NCI-H446 (cell line): ENCODE results near the gene PPP6R3.
A peak's percentile ranks its signal among the peaks of the same experiment; 100 is the strongest.

Experiments
- DNase-seq, 2 experiments: peaks; one replicate each; lab custom pipeline; 2025; lab: John Stamatoyannopoulos, UW

PPP6R3 gene, protein sequence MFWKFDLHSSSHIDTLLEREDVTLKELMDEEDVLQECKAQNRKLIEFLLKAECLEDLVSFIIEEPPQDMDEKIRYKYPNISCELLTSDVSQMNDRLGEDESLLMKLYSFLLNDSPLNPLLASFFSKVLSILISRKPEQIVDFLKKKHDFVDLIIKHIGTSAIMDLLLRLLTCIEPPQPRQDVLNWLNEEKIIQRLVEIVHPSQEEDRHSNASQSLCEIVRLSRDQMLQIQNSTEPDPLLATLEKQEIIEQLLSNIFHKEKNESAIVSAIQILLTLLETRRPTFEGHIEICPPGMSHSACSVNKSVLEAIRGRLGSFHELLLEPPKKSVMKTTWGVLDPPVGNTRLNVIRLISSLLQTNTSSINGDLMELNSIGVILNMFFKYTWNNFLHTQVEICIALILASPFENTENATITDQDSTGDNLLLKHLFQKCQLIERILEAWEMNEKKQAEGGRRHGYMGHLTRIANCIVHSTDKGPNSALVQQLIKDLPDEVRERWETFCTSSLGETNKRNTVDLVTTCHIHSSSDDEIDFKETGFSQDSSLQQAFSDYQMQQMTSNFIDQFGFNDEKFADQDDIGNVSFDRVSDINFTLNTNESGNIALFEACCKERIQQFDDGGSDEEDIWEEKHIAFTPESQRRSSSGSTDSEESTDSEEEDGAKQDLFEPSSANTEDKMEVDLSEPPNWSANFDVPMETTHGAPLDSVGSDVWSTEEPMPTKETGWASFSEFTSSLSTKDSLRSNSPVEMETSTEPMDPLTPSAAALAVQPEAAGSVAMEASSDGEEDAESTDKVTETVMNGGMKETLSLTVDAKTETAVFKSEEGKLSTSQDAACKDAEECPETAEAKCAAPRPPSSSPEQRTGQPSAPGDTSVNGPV

DNA sequence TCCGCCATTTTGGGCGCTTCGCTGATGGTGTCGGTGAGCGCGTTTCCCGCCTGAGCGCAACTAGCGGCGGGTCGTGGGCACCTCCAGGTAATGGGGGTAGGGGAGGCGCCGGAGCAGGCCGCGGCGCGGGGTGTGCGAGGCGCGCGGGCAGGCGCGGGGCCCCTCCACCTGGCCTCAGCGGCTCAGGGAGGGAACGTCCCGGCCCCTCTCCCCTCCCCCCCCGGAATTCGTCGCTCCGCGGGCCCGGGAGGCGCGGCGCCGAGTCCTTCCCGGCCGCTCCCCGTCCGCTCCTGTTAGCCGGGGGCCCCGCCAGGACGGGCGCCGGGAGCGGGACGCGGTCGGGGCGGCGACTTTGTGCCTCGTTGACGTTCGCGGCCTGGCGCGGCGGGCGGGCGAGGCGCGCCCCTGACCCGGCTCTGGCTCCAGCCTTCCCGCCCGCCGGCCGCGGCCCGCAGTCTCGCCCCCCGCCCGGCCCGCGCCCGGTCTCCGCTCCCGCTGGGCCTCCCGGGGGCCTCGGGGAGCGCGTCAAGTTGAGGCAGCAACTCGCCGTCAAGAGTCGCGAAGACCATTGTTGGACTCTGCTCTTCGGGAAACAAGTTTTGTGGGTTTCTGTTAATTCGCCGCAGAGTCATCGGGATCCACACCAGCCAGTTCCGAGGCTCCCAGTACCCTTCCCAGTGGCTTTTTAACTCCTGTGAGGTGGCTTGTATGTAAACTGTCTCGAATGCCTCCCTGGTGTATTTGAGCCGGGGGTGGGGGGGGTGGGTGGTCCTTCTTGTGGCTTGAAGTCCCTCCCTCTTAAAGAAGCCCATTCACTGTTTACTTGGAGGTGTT is at the start of gene PPP6R3:
PPP6R3 (plus strand) TSS at position 12 of the 834 bp plus-strand sequence. CDS start 76,913 bp downstream, outside the sequence.
- peak in 1 of 2 experiments; percentile 51 for DNase-seq

DNA sequence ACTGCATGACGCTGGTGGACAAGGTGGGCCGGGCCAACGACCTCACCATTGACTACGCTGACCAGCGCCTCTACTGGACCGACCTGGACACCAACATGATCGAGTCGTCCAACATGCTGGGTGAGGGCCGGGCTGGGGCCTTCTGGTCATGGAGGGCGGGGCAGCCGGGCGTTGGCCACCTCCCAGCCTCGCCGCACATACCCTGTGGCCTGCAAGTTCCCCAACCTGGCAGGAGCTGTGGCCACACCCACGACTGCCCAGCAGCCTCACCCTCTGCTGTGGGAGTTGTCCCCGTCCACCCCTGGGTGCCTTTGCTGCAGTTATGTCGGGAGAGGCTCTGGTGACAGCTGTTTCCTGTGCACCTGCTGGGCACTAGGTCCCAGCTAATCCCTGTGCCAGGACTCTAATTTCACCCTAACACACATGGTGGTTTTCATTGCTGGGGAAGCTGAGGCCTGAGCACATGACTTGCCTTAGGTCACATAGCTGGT is 49.0 kb upstream of the PPP6R3 start:
- DNase-seq, result no peak

DNA sequence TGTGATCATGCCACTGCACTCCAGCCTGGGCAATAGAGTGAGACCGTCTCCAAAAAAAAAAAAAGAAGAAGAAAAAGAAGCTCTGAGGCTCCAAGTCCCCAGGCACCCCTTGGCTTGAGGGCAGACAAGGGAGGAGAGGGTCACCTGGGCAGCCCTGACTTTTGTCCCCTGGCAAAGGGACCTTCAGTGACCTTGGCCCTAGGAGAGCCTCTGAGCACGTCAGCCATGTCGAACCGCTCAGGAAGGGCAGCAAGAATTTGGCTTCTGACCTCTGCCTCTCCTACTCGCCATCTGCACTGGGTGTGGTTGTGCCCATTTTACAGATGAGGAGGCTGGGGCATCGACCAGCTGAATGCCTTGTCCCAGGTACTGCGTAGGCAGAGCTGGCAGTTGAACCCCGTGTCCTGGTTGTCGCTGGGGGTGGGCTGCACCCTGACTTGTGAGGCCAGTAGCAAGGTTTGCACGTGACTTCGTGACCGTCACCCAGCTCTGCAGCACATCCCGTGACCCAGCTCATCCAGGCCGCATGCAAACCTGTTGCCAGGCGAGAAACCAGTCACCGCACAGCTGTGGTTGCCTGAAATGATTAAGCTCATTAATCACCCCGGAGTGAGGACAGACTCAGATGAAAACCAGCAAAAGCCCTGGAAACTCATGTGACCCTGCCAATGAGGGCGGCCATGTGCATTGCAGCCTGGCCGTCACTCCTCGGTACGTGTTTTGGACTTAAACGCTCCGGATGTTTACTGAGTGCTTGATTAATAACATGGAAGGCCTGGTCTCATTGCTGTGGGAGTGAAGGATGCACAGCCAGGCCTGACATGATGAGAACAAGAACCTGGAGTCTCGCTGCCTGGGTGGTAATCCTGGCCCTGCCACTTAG is 47.7 kb upstream of the PPP6R3 start:
- DNase-seq, result no peak

DNA sequence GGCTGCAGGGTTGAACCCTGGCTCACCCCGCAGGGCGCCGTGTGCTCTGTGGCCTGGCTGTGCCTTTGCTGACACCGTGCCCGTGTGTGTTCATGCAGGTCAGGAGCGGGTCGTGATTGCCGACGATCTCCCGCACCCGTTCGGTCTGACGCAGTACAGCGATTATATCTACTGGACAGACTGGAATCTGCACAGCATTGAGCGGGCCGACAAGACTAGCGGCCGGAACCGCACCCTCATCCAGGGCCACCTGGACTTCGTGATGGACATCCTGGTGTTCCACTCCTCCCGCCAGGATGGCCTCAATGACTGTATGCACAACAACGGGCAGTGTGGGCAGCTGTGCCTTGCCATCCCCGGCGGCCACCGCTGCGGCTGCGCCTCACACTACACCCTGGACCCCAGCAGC is 47.0 kb upstream of the PPP6R3 start:
- no peak for DNase-seq

DNA sequence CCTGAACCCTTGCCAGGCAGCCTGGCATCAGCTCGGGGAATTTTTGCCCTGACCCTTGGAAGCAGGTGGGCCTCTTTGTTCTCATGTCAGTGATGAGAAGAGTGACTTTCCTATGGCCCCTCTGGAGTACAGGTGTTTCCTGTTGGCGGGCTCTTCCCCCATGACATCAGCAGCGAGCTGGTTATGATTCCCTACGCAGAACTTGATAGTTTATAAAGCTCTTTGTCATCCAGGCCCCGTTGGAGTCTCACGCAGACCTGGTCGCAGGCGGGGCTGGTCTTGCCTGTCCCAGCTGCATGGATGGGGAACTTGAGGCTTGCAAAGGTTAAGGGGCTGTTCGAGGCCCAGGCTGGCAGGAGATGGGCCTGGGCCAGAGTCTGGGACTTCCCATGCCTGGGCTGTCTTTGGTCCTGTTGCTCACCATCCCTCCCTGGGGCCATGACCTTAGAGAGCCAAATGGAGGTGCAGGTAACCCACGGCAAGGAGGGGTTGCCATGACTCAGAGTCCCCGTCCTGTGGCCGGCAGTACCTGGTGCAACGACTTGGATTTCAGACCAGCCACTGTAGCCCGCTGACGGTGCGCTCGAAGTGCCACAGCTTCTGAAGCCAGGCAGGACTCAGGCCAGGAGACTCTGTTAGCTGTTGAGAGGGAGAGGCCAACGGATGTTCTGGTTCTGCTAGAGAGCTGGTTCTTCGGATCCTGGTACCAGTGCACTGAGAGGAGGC is 45.9 kb upstream of the PPP6R3 start:
- DNase-seq, result no peak

DNA sequence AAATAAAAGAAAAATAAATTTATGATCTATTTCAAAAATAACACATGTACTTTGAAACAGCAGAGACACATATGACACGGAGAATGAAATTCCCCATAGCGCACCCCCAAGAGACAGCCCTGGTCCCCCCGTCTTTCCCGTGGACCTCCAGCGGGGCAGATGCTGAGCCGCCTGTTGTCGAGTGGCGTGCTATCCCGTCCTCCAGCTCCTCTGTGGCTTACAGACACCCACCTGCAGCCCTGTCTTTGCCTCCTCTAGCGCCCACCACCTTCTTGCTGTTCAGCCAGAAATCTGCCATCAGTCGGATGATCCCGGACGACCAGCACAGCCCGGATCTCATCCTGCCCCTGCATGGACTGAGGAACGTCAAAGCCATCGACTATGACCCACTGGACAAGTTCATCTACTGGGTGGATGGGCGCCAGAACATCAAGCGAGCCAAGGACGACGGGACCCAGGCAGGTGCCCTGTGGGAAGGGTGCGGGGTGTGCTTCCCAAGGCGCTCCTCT is 44.4 kb upstream of the PPP6R3 start:
- no peak for DNase-seq

DNA sequence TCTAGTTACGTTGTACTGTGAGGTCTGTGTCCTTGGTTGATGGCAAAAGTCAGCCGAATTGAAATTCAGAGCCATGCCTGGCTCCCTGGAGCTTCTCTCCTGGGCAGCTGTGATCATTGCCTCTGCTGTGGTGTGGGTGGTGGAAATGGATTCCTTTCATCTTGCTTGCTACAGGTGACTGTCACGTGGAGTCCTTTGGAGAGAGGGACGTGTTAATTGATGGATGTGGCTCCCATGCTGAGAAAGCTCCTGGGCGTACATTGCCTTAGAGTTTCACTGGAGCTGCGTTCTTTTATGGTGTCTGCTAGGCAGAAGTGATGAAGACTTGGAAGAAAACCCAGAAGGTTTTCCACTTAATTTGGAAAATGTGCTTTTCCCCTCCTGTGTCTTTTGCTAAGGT is 41.9 kb upstream of the PPP6R3 start:
- DNase-seq, result no peak

DNA sequence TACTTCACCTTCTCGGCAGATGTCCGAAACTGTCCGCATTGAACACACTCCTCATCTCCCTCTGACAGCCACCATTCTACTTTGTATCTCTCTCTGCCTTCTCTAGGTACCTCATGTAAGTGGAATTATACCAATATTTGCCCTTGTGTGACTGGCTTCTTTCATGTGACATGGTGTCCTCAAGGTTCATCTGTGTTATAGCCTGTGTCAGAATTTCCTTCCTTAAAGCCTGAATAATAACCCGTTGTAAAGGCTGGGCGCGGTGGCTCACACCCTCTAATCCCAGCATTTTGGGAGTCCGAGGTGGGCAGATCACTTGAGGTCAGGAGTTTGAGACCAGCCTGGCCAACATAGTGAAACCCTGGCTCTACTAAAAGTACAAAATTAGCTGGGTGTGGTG is 40.4 kb upstream of the PPP6R3 start:
- no peak for DNase-seq

DNA sequence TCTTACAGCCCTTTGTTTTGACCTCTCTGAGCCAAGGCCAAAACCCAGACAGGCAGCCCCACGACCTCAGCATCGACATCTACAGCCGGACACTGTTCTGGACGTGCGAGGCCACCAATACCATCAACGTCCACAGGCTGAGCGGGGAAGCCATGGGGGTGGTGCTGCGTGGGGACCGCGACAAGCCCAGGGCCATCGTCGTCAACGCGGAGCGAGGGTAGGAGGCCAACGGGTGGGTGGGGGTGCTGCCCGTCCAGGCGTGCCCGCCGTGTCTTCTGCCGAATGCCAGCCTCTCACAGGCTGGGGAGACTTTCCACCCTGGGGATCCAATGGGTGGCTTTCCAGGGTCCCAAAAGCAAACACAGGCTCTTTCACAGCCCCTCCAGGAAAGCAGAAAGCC is 37.1 kb upstream of the PPP6R3 start:
- no peak for DNase-seq

DNA sequence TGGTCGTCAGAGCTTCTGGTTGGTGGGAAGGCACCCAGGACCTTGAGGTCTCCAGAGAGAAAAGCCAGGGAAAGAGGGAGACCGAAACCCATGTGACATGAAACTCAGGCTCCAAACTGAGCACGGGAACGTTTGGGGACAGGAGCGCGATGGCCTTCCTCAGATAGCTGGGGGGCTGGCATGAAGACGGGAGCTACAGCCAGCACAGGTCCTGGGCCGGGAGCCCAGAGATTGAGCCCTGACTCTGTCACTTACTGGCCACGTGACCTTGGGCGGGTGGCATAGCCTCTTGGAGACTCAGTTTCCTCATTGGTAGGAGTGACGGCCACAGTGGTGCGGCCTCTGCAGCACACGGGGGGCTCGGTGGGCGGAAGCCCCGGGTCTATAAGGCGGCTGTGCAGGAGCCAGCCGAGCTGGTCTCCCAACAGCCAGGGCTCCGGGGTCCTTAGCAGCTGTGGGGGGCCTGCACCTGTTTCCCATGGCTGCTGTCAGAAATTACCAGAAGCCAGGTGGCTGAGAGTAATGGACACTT is 36.4 kb upstream of the PPP6R3 start:
- DNase-seq, result no peak

DNA sequence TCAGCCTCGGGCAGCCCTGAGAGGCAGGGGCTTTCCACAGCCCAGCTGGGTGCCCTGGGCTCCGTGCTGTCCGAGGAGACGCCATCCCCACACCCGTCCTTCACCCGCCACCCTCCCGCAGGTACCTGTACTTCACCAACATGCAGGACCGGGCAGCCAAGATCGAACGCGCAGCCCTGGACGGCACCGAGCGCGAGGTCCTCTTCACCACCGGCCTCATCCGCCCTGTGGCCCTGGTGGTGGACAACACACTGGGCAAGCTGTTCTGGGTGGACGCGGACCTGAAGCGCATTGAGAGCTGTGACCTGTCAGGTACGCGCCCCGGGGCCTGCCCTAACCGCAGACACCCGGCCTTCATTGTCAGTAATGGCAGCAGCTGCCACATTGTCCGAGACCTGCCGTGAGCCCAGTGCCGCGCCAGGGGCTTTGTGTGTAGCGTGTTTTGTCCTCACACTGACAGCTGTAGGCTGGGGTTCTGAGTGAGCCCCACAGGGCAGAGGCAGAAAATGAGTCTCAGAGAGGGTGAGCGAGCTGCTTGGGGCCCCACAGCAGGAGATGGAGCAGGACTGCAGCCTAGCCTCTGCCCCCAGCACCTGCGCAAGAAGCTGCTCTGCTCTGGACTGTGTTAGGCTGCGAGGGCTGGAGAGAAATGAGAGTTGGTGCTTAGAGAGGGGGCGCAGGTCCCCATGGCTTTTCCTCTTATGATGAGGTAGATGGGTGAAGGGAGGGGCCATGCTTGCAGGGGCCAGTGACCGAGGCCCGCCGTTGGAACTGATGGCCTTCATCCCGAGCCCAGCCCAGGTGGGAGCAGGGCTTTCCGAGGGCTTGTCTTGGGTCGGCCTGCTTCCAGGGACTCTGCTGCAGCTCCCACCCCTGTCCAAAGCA is 35.3 kb upstream of the PPP6R3 start:
- DNase-seq, result no peak

DNA sequence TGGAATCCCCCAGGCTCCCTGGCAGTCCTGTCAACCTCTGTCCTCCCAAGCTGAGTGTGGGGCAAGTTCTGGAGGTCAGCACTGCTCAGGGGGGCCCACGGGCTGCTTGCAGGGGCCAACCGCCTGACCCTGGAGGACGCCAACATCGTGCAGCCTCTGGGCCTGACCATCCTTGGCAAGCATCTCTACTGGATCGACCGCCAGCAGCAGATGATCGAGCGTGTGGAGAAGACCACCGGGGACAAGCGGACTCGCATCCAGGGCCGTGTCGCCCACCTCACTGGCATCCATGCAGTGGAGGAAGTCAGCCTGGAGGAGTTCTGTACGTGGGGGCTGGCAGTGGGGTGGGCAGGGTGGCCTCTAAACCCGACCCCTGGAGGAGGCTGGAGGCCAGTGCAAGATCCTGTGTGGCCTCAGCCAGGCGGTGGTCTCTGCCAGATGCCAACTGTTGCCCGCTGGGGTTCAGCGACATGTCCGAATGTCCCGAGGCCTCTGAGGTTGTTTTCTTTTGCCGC is 34.6 kb upstream of the PPP6R3 start:
- no peak for DNase-seq

DNA sequence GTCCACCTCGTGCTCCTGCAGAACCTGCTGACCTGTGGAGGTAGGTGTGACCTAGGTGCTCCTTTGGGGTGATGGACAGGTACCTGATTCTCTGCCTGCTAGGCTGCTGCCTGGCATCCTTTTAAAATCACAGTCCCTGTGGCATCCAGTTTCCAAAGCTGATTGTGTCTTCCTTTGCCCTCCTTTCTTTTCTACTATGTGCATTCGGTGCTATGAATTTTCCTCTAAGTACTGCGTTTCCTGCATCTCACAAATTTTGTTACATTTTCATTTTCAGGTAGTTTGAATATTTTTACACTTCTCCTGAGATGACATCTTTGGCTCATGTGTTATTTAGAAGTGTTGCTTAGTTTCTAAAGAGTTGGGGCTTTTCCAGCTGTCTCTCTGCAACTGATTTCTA is 30.9 kb upstream of the PPP6R3 start:
- no peak for DNase-seq

DNA sequence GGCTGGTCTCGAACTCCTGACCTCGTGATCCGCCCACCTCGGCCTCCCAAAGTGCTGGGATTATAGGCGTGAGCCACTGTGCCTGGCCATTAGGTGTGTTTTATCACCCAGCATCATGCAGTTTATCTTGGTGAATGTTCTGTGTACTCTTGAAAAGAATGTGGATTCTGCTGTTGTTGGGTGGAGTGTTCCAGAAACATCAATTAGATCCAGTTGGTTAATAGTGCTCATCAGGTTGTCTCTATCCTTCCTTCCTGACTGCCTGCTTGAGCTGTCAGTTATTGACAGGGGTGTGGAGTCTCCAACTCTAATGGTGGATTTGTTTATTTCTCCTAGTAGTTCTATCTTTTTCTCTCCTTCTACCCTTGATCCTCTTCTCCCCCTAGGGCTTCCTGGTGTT is 30.2 kb upstream of the PPP6R3 start:
- no peak for DNase-seq

DNA sequence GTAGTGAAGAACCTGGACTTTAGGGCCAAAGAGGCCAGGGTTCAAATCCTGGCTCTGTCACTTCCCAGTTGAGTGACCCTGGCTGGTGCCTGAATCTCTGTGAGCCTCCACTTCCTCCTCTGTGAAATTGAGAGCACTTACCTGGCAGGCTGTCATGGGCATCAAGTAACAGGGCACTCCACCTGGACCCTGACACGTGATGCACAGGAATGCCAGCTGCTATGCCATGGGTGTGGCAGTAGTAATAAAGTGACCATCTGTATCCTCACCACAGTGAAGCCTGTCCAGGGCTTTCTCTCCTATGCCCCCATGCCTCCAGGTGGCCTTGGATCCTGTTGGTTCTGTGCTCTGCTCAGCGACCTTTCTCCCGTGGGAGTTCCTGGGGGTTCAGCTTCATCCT is 29.8 kb upstream of the PPP6R3 start:
- DNase-seq, result no peak

DNA sequence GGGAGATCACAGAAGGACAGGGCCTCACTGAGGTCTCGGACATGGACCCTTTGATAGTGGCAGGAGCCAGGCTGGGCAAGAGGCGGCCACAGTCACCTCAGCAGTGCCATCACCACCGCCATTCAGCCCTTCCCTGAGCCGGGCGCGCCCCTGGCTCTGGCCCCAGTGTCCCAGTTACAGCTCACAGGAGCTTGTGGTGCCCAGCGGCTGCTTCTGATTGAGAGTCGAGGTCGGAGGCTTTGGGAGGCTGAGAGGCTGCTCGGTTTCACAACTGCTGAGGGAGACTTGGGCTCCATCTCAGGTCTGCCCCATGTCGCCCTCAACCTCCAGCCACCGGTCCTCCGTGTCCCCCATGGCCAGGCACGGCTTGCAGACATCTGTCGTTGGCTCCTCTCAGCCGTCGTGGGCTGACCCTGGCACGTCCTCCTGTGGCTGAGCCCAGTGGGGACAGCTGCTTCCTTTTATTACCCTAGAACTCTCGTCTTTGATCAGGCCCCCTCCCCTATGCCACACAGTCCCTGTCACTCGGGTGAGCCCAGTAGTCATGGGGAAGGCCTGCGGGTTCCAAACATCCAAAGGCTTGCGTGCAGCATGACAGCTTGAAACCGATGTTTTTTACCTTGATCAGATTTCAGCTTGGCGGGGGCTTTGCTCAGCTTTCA is 28.4 kb upstream of the PPP6R3 start:
- DNase-seq, result no peak

DNA sequence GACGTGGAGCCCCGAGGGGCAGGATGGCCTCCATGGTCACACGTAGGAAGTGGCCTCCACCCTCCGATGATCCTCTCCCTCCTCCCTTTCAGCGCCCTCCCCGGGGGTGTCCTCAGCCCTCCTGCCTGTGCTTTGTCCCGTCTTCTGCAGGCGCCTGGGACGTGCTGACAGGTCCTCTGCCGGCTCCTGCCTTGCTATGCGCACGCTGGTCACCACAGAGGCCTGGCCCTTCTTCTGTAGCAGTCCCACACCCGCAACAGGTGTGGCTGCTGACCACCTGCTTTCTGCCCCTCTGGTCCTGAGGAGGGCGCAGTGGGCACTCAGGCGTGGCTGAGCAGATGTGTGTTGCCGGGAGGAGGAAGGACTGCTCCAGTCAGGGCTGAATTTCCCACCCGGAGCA is 27.7 kb upstream of the PPP6R3 start:
- DNase-seq, result no peak

DNA sequence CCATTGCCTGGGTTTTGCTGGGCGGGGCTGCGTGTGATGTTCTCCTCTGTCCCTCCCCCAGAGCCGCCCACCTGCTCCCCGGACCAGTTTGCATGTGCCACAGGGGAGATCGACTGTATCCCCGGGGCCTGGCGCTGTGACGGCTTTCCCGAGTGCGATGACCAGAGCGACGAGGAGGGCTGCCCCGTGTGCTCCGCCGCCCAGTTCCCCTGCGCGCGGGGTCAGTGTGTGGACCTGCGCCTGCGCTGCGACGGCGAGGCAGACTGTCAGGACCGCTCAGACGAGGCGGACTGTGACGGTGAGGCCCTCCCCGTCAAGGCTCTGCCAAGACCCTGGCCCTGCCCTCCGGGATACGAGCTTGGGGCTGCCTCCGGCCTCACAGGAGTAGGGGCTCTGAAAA is 27.0 kb upstream of the PPP6R3 start:
- no peak for DNase-seq
